ENCODE measurements around the gene IL20RB.
"Not testable (repeated sequence)": the region's sequence is repeated elsewhere in the genome, so short reads cannot be mapped to it uniquely, and the experiment has no call there.

Gene IL20RB

DNA sequence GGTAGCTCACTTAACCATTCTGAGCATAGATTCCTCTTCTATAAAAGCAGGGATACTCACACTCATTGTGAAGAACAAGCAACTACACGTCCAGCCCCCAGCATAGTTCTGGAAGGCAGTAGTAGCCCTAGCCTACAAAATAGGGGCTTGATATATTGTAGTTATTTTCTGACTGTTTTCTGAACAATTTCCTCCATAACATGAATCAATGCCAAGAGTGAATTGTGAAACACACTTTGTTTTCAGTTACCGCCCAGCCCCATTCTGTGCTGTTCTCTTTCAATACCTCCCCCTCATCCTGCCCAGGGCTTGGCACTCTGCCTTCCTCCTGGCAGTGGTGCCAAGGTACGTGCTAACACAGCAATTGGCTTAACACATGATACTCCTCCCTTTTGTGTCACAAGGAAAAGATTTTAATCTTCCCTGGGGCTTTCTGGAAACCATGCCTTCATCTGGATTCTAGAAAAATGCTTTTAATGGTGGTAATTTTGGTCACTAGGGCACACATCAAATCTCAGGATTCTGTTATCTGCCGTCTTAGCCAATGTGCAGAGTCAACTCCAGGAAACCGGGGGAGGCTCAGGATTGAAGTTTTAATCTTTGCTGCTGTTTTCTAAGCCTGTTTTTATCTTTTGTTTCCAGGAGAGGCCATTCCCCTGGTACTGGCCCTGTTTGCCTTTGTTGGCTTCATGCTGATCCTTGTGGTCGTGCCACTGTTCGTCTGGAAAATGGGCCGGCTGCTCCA, 37.2 kb downstream of the IL20RB start:
- H3K9me3 ChIP-seq, result no peaks in the 10 kb centered on the region
- TF ChIP-seq, protein P1, sequence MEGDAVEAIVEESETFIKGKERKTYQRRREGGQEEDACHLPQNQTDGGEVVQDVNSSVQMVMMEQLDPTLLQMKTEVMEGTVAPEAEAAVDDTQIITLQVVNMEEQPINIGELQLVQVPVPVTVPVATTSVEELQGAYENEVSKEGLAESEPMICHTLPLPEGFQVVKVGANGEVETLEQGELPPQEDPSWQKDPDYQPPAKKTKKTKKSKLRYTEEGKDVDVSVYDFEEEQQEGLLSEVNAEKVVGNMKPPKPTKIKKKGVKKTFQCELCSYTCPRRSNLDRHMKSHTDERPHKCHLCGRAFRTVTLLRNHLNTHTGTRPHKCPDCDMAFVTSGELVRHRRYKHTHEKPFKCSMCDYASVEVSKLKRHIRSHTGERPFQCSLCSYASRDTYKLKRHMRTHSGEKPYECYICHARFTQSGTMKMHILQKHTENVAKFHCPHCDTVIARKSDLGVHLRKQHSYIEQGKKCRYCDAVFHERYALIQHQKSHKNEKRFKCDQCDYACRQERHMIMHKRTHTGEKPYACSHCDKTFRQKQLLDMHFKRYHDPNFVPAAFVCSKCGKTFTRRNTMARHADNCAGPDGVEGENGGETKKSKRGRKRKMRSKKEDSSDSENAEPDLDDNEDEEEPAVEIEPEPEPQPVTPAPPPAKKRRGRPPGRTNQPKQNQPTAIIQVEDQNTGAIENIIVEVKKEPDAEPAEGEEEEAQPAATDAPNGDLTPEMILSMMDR (IDR thresholded peaks at IDR 0.05; ENCODE audit: low read depth, low read length), result no peak
- no peaks in the 10 kb centered on the region for H3K36me3 ChIP-seq
- H3K4me1 ChIP-seq, result no peaks in the 10 kb centered on the region
- H3K27me3 ChIP-seq, result no peaks in the 10 kb centered on the region
- no peak for DNase-seq
- no peak overlapping the region for H3K4me3 ChIP-seq (ENCODE audit: low read depth, low read length)

DNA sequence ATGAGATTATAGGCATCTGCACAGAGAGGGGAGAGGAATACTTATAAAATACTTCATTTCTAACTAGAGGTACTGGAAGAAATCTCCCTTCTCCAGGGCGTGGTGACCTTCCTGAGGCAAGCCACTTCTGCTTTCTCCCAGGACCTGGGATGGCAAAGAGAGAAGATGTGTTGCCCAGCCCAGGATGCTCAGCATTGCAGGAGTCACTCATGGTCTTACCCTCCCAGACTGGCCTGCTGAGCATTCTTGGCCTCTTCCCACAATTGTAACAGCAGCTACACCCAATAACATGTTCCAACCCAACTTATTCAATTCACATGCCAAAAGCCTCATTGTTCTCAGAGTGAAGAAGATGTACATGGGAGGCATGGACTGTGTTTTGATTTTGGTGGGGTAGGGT, 37.9 kb downstream of the IL20RB start:
- no peaks in the 10 kb centered on the region for H3K36me3 ChIP-seq
- no peaks in the 10 kb centered on the region for H3K9me3 ChIP-seq
- no peaks in the 10 kb centered on the region for H3K27me3 ChIP-seq
- TF ChIP-seq, protein P1 (IDR thresholded peaks at IDR 0.05; ENCODE audit: low read depth, low read length), result no peak
- no peaks in the 10 kb centered on the region for H3K4me1 ChIP-seq
- no peak for DNase-seq
- H3K4me3 ChIP-seq (ENCODE audit: low read depth, low read length), result no peak overlapping the region

DNA sequence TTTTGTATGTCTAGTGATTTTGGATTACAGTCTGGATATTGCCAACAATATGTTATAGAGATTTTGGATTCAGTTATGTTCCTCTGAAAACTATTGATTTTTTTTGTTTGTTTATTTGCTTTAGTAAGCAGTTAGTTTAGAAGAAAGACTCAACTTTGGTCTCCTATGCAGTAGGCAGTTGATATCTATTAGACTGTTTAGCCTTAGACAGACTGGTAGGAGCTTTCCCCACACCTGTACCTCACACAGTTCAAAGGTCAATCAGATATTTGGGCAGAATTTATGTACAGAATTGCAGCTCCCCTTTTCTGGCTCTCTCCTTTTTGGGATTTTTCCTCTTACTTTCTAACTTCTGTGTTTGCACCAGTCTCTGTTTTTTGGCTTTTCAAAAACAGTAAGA, 42.3 kb downstream of the IL20RB start:
- TF ChIP-seq, protein P1 (IDR thresholded peaks at IDR 0.05; ENCODE audit: low read depth, low read length), result no peak

DNA sequence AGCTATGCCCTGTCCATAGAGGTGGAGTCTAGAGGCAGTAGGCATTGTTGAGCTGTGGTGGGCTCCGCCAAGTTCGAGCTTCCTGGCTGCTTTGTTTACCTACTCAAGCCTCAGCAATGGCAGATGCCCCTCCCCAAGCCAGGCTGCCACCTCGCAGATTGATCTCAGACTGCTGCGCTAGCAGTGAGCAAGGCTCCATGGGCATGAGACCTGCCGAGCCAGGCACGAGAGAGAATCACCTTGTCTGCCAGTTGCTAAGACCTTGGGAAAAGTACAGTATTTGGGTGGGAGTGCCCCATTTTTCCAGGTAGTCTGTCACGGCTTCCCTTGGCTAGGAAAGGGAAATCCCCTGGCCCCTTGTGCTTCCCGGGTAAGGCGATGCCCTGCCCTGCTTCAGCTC, 49.6 kb downstream of the IL20RB start:
- not testable (repeated sequence) for H3K27me3 ChIP-seq; H3K9me3 ChIP-seq; DNase-seq; H3K4me3 ChIP-seq (ENCODE audit: low read depth, low read length); H3K4me1 ChIP-seq; H3K36me3 ChIP-seq

More for the DNA sequence above, 42.3 kb downstream of the IL20RB start:
- H3K4me1 ChIP-seq, result no peaks in the 10 kb centered on the region
- DNase-seq, result no peak
- no peaks in the 10 kb centered on the region for H3K36me3 ChIP-seq
- H3K9me3 ChIP-seq, result no peaks in the 10 kb centered on the region; the same call in 1 of the 2 replicates
- no peak overlapping the region for H3K4me3 ChIP-seq (ENCODE audit: low read depth, low read length)
- no peaks in the 10 kb centered on the region for H3K27me3 ChIP-seq

DNA sequence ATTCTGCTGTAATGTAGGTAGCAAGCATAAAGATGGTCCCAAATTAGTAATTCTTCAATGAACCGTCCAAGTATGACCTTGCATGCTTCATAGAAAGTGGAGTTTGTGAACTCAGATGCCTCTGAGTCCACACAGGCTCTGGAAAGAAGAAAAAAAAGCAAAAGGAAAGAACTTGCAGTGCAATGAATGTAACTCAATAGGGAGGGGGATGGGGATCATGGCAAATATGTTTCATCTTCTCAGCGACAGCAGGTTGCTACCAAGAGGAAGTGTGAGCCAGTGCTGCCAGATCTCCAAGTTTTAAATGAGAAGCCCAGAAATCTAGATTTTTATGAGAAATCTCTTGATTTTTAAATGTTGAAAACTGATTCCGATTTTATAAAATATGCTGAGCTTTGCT, 50.3 kb downstream of the IL20RB start:
- Histone ChIP-seq H3K4me3 (ENCODE audit: low read depth, low read length) (no peak overlapping the region), H3K9me3 (no peaks in the 10 kb centered on the region), H3K27me3 (no peaks in the 10 kb centered on the region), H3K4me1 (no peaks in the 10 kb centered on the region), H3K36me3 (no peaks in the 10 kb centered on the region)
- DNase-seq, result no peak
- TF ChIP-seq, protein P1 (IDR thresholded peaks at IDR 0.05; ENCODE audit: low read depth, low read length), result no peak

DNA sequence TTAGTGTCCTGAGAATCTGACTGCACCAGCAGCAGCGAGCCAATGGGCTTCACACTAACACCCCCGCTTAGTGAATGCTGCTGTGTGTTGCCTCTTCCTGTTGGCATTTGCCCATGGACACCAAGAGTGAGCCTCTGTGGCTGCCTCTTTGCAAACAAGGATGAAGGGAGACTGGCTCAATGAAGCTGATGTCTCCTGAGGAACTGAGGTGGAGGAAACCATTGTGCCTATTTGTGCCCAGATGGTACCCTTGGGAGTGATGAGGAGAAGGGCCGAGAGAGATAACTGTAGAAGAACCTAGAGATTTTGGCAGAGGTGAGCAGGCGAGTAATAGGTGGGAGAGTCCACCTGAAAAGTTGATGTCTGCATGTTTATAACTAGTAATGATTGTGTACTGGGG, 51.2 kb downstream of the IL20RB start:
- Histone ChIP-seq H3K4me3 (ENCODE audit: low read depth, low read length) (no peak overlapping the region), H3K4me1 (no peaks in the 10 kb centered on the region; the same call in 1 of the 2 replicates), H3K27me3 (no peaks in the 10 kb centered on the region), H3K36me3 (no peaks in the 10 kb centered on the region), H3K9me3 (no peaks in the 10 kb centered on the region)
- TF ChIP-seq, protein P1 (IDR thresholded peaks at IDR 0.05; ENCODE audit: low read depth, low read length), result no peak
- no peak for DNase-seq
